Liver (tissue), 3 donors: ENCODE data around the gene PARP15.

ENCODE experiments used
- CTCF ChIP-seq: fragments of 150-350 bp; IDR thresholded peaks from 2 replicates; pipeline ENCODE4 v1.5.1; 2017; ENCODE audit warnings: improper control_type of control experiment, low read depth, low read length; ENCODE audit not compliant: missing input control
- EGR1 ChIP-seq, 2 donors: IDR thresholded peaks; 2 replicates each; pipeline ENCODE4 v1.6.1; 2016 to 2018; ENCODE audit warnings: antibody characterized with exemption in 2 of 2, low read depth in 2 of 2
- FOXA2 ChIP-seq: IDR thresholded peaks from 2 replicates; pipeline ENCODE4 v1.6.1; 2016; ENCODE audit warnings: antibody characterized with exemption
- GABPA ChIP-seq, 2 donors: IDR thresholded peaks in 1 of 2; conservative IDR thresholded peaks in 1 of 2; 2 replicates each; pipeline ENCODE4 v1.6.1; 2016; ENCODE audit warnings: antibody characterized with exemption in 2 of 2, mild to moderate bottlenecking in 1 of 2, moderate library complexity in 1 of 2
- JUND ChIP-seq, 2 donors: IDR thresholded peaks; 2 replicates each; pipeline ENCODE4 v1.6.1; 2016; ENCODE audit warnings: antibody characterized with exemption in 2 of 2
- MAX ChIP-seq: IDR thresholded peaks from 2 replicates; pipeline ENCODE4 v1.6.1; 2016; ENCODE audit warnings: antibody characterized with exemption
- REST ChIP-seq: IDR thresholded peaks from 2 replicates; pipeline ENCODE4 v1.6.1; 2016; ENCODE audit warnings: antibody characterized with exemption, mild to moderate bottlenecking
- RXRA ChIP-seq, 2 donors: IDR thresholded peaks; 2 replicates each; pipeline ENCODE4 v1.6.1; 2017 to 2018; ENCODE audit warnings: antibody characterized with exemption in 2 of 2, mild to moderate bottlenecking in 1 of 2
- donor health status: healthy.
- donor health status: healthy.

- TF ChIP-seq EGR1 (IDR thresholded peaks at IDR 0.05; ENCODE audit: low read depth in 2 of 2) (no peak), CTCF (no peak), GABPA (IDR thresholded peaks at IDR 0.05 in 1 of 2, conservative IDR thresholded peaks at IDR 0.05 in 1 of 2) (no peak), REST (no peak), MAX (no peak), JUND (IDR thresholded peaks at IDR 0.05) (no peak), RXRA (IDR thresholded peaks at IDR 0.05) (no peak), FOXA2 (no peak)
These were observed 25.6 kb downstream of the PARP15 start for GRCh38 chr3:122603056-122603455.
